Muscle layer of duodenum (tissue), 2 donors: Measurements from ENCODE around the gene ALDH1L1.

Experiments
- H3K27ac ChIP-seq: one replicate; pipeline ENCODE4 v1.7.0; 2013; ENCODE audit warnings: mild to moderate bottlenecking, low read length
- H3K27me3 ChIP-seq: one replicate; pipeline ENCODE4 v1.7.0; 2013; ENCODE audit warnings: low read depth, mild to moderate bottlenecking, control low read depth, low read length
- H3K36me3 ChIP-seq, 2 donors: one replicate each; pipeline ENCODE4 v1.7.0; 2013; ENCODE audit warnings: low read length in 2 of 2, control low read depth in 1 of 2, mild to moderate bottlenecking in 1 of 2; ENCODE audit not compliant: insufficient read depth in 2 of 2, control insufficient read depth in 1 of 2
- H3K4me1 ChIP-seq, 2 donors: one replicate each; pipeline ENCODE4 v1.7.0; 2013; ENCODE audit warnings: low read length in 2 of 2, mild to moderate bottlenecking in 2 of 2, control low read depth in 1 of 2, moderate library complexity in 1 of 2; ENCODE audit not compliant: insufficient read depth in 2 of 2, control insufficient read depth in 1 of 2
- H3K4me3 ChIP-seq, 2 donors: one replicate each; pipeline ENCODE4 v1.7.0; 2013; ENCODE audit warnings: low read length in 2 of 2, low read depth in 1 of 2, mild to moderate bottlenecking in 1 of 2
- H3K9me3 ChIP-seq, 2 donors: one replicate each; pipeline ENCODE4 v1.7.0; 2013; ENCODE audit warnings: low read length in 2 of 2, control low read depth in 1 of 2, mild to moderate bottlenecking in 1 of 2; ENCODE audit not compliant: control insufficient read depth in 1 of 2
- donor health status: healthy.

ALDH1L1 gene

GRCh38 chr3:126063358-126063965 lies 116.9 kb downstream of the ALDH1L1 start:
- no peaks in the 10 kb centered on the region for H3K27me3 ChIP-seq
- no peak overlapping the region for H3K27ac ChIP-seq
- H3K9me3 ChIP-seq, result no peaks in the 10 kb centered on the region
- peaks cover 0 to 6% of the 10 kb centered on the region in 2 donors for H3K36me3 ChIP-seq
- H3K4me1 ChIP-seq, result no peaks in the 10 kb centered on the region
- no peak overlapping the region for H3K4me3 ChIP-seq

DNA sequence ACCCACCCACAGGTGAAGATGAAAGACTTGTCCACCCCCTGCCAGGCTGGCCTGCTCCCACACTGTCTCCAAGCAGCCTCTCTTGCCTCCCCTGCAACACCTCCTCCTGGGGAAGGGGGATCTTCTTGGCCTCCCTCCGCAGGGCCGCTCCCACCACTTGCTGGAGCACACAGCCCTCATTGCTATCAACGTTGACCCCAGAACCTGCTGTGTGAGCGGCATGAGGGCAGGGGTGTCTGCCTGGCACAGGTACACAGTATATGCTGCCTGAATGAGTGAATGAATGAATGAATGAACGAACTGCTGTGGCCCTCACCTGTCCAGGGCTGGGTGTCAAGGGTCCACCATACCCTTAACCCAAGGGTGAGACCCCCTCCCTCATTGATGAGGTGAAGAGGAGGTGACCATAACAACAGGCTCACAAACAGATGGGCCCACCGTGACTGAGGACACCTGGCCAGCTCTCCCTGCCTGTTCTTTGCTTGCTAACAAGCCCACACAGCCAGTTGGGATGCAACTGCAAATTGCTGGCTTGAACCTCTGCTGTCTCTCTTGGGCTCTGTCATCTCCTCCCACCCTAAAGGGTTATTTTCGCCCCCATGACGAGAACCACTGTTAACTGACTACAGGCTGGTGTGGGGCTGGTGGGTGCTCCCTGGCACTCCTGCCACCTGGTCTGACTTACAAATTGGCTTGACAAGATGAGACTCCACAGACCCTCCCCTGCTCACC lies 118.9 kb downstream of the ALDH1L1 start:
- H3K36me3 ChIP-seq, result no peaks in the 10 kb centered on the region
- no peaks in the 10 kb centered on the region for H3K27me3 ChIP-seq
- H3K4me3 ChIP-seq, result no peak overlapping the region
- no peaks in the 10 kb centered on the region for H3K4me1 ChIP-seq
- H3K9me3 ChIP-seq, result no peaks in the 10 kb centered on the region
- no peak overlapping the region for H3K27ac ChIP-seq

GRCh38 chr3:126060613-126061145 lies 119.7 kb downstream of the ALDH1L1 start:
- H3K4me3 ChIP-seq, result no peak overlapping the region
- no peak overlapping the region for H3K27ac ChIP-seq
- H3K4me1 ChIP-seq, result no peaks in the 10 kb centered on the region
- H3K27me3 ChIP-seq, result no peaks in the 10 kb centered on the region
- H3K36me3 ChIP-seq, result no peaks in the 10 kb centered on the region
- no peaks in the 10 kb centered on the region for H3K9me3 ChIP-seq

- no peak overlapping the region for H3K4me3 ChIP-seq
- H3K27me3 ChIP-seq, result no peaks in the 10 kb centered on the region
- H3K27ac ChIP-seq, result no peak overlapping the region
- H3K9me3 ChIP-seq, result no peaks in the 10 kb centered on the region
- no peaks in the 10 kb centered on the region for H3K36me3 ChIP-seq
- H3K4me1 ChIP-seq, result no peaks in the 10 kb centered on the region
These were observed 121.7 kb downstream of the ALDH1L1 start for GRCh38 chr3:126058666-126059065.

- no peaks in the 10 kb centered on the region for H3K9me3 ChIP-seq
- no peak overlapping the region for H3K27ac ChIP-seq
- H3K27me3 ChIP-seq, result no peaks in the 10 kb centered on the region
- H3K4me1 ChIP-seq, result no peaks in the 10 kb centered on the region
- H3K4me3 ChIP-seq, result no peak overlapping the region
- H3K36me3 ChIP-seq, result no peaks in the 10 kb centered on the region
These were observed 122.5 kb downstream of the ALDH1L1 start for GRCh38 chr3:126057936-126058335.

- Histone ChIP-seq H3K4me1 (no peaks in the 10 kb centered on the region), H3K4me3 (no peak overlapping the region), H3K9me3 (no peaks in the 10 kb centered on the region), H3K36me3 (no peaks in the 10 kb centered on the region), H3K27me3 (no peaks in the 10 kb centered on the region), H3K27ac (no peak overlapping the region)
These were observed 122.9 kb downstream of the ALDH1L1 start for GRCh38 chr3:126057501-126057819.

GRCh38 chr3:126056681-126057500 lies 123.5 kb downstream of the ALDH1L1 start:
- no peaks in the 10 kb centered on the region for H3K4me1 ChIP-seq
- H3K27ac ChIP-seq, result no peak overlapping the region
- no peaks in the 10 kb centered on the region for H3K36me3 ChIP-seq
- H3K27me3 ChIP-seq, result no peaks in the 10 kb centered on the region
- H3K9me3 ChIP-seq, result no peaks in the 10 kb centered on the region
- no peak overlapping the region for H3K4me3 ChIP-seq

GRCh38 chr3:126056088-126056487 lies 124.3 kb downstream of the ALDH1L1 start:
- Histone ChIP-seq H3K36me3 (no peaks in the 10 kb centered on the region), H3K9me3 (no peaks in the 10 kb centered on the region), H3K27ac (no peak overlapping the region), H3K27me3 (no peaks in the 10 kb centered on the region), H3K4me1 (no peaks in the 10 kb centered on the region), H3K4me3 (no peak overlapping the region)

DNA sequence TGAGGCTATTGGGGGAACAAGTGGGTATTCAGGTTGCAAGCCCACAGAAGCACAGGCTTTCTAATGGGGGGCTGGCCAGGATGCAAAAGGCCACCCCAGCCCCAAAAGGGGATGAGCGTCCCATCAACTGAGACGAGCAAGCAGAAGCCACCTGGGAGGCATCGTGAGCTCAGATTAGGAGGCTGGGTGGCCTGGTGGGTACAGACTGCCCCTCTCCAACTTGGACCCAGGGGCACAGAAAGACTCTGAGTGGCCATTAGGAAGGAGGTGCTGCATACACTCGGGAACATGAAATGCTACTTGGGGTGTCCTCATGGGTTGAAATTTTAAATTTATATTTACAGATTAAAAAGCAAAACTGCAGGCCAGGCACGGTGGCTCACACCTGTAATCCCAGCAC lies 125.5 kb downstream of the ALDH1L1 start:
- H3K27me3 ChIP-seq, result no peaks in the 10 kb centered on the region
- H3K4me1 ChIP-seq, result no peaks in the 10 kb centered on the region
- H3K27ac ChIP-seq, result no peak overlapping the region
- peaks cover 0 to 8% of the 10 kb centered on the region in 2 donors for H3K36me3 ChIP-seq
- H3K4me3 ChIP-seq, result no peak overlapping the region
- H3K9me3 ChIP-seq, result no peaks in the 10 kb centered on the region

- Histone ChIP-seq H3K27me3 (no peaks in the 10 kb centered on the region), H3K36me3 (peaks cover 0 to 8% of the 10 kb centered on the region in 2 donors), H3K4me3 (no peak overlapping the region), H3K4me1 (no peaks in the 10 kb centered on the region), H3K9me3 (no peaks in the 10 kb centered on the region), H3K27ac (no peak overlapping the region)
These were observed 126.3 kb downstream of the ALDH1L1 start for GRCh38 chr3:126053949-126054569.
